DMS53 treated with DMSO at 0.1 percent for 48 hours (cell line): ENCODE data around the gene BICDL1.

ENCODE experiments used
- DNase-seq: peaks from one replicate; lab custom pipeline; 2025; ENCODE audit not compliant: unreplicated experiment; lab: John Stamatoyannopoulos, UW

The BICDL1 gene

DNA sequence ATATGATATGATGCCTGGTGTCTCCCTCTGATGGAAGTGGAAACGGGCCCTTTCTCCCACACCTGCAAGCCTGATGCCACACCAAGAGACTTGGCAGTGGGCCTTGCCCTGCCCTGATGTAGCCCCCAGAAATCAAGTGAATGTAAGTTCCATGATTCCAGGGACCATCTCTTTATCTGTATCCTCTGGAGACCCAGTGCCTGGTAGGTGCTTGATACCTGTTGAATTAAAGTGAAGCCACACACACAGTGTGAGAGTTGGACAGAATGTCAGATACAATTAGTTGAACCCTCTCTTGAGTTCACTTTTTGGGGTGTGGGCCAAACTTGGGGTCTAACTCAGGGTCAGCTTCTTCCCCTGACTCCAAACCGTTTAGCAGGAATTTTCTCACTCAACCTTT lies 132.3 kb downstream of the BICDL1 start:
- DNase-seq = no peak

DNA sequence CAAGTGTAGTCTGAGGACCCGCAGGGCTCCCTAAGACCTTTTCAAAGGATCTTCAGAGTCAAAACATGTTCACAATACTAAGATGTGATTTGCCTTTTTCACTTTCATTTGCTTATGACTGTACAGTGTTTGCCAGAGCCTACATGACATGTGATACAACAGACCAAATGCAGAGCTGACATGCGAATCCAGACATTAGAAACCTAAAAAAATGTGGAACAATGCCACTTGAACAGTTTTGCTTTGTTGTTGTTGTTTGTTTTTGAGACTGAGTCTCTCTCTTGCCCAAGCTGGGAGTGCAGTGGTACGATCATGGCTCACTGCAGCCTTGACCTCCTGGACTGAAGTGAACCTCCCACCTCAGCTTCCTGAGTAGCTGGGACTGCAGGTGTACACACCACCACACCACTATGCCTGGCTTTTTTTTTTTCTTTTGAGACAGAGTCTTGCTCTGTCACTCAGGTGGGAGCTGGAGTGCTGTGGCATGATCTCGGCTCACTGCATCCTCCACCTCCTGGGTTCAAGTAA lies 132.8 kb downstream of the BICDL1 start:
- DNase-seq = no peak

DNA sequence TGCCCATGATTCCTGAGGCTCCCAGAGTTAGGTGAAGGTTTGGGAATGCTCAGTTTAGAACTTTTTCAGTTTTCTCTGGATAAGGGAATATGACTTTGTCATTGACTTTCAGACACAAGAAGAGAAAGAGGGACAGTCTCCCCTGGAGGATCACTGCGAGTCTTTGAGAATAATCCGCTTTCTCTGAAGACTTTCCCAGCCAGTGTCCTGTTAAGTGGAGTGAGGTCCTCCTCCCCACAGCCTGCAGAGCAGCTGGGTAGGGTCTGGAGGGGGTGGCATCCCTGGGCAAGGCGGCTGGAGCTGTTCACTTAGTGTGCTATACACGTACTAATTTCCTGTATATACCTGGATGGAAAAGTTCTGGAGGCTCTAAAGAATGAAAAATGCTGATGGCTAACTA lies 136.0 kb downstream of the BICDL1 start:
- no peak for DNase-seq

DNA sequence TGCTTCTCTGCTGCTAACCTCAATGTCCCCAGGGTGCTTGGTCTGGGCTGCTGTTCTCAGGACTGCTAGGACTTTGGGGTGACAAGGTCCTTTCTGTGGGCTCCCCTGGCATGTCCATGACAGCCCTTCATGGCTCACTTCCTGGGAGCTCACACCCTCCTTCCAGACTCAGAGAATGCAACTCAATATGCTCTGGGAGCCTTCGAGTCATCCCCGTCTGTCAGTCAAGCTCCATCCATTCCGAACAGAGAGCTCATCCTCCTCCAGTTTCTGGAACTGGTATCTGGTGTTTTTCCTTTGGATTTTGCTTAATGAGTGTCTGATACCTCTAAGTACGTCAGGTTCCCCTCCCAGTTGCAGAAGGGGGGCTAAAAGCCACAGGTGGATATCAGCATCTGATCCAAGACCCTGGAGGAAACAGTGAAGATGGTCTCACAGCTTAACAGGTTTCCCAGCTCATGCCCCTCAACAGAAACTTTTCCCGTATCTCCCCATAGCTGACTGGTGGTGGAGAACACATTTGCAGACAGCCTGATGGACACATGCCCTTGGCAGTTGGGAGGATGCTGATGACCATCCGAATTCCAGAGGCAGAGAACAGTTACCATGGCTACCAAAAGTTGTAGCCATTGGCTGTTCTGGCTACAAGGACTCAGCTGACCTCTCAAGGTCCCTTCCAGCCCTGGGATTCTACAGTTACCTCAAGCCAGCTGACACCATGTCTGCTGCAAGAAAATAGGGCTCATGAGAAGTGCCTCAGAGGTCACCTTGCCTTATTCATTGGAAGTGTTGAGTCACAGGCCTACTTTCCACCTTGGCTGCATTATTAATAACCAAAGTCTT lies 137.0 kb downstream of the BICDL1 start:
- no peak for DNase-seq

DNA sequence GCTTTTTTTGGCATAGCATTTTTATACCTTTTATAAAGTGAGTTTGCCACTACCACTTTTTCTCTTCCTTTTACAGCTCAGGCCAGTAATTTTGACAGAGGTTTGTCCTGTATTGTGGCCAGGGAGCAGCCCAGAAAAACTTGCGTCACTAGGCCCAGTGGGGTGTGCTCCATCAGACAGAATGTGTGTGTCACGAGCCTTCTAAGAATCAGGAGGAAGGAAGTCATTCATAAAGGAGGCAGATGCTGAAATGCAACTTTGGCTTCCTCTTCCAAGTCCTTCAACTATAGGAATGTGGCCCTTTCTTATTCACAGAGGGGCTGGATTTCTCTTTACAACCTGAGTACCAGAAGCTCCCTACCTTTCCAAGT lies 137.6 kb downstream of the BICDL1 start:
- no peak for DNase-seq

DNA sequence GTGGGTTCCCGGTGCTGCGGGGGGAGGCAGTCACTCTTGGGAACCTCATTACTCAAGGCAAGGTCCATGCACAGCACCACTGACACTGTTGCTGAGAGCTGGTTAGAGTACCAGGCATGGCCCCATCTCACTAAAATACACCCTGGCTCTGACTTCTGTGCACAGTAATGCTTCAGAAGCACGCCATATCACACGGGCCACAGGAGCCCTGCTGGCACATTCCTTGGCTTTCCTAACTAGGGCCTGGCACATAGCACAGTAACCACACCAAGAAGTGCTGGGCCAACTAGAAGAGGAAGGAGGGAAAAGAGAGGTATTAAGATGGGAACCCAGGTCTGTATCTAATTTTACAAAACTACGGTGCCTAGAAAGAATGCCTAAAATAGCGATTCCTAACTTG lies 141.0 kb downstream of the BICDL1 start:
- DNase-seq = no peak

DNA sequence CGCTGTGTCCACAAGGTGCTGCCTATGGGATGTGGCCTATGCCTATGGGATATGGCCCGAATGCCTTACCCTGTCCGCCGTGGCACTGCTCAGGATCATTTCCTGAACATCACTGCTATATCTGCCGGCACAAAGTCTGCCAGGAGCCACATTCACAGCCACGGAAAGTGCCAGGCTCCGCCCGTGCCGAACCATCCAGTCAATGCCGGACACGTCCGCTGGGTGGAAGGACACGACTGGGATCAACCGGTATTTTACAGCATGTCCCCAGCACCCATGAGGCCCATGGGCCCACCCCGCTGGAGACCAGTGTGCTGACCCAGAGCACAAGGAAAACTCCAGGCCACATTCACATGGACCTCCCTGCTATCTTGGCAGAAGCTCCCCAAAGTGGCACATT lies 142.1 kb downstream of the BICDL1 start:
- DNase-seq = no peak

DNA sequence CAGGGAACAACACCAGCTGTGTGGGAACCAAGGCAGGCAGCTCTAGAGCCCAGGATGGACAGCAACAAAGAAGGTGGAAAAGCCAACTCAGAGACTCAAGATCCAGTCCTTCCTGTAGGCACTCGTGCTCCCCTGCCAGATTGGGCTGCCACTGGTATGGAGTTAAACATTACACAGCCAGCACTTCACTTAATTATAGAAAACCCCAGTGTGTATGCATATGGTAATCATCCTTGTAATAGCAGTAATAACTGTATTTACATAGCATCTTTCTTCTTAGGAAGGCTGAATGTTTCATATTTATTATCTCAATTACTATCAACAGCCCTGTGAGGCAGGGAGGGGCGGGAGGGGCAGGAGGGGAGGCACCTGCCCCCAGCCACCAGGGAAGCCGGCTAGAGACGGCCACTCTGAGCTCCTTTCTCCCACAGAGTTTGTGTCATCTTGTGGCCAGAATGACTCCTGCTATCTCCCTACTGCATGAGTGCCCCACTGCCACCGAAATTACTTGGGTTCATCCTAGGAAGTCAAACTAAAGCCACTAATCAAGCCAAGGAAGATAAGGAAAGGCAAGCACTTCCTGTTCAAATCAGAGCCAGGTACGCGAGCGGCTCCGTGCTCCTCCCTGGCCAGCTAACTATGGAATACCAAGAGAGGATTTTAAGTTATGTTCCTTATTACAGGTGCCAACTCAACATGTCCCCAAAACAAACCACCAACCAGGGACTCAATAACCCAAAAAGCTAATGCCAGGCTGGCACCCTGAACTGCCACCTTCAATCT lies 143.2 kb downstream of the BICDL1 start:
- DNase-seq = no peak

DNA sequence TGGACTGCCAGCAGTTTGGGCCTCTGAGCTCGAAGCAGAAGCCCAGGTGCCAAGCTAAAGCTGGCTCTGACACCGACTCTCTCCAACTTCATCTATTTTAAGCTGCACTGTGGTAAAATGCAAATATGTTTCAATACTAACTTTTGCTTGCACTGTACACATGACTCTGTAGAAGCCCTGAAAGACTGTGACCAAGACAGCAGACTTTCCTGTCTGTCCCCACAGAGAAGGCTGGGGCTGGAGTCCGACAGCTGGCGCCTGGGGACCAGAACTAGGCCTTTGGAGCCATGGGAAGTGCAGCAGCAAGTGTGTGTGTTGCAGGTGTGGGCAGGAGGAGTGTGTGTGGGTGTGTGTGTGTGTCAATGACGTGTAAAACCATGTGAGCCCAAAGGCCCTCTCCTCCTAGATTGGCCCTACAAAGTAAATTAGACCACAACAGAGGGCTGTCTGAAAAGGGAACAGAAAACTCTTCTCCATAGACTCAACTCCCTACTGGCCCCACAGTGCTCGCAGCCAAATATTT lies 143.9 kb downstream of the BICDL1 start:
- DNase-seq = no peak

DNA sequence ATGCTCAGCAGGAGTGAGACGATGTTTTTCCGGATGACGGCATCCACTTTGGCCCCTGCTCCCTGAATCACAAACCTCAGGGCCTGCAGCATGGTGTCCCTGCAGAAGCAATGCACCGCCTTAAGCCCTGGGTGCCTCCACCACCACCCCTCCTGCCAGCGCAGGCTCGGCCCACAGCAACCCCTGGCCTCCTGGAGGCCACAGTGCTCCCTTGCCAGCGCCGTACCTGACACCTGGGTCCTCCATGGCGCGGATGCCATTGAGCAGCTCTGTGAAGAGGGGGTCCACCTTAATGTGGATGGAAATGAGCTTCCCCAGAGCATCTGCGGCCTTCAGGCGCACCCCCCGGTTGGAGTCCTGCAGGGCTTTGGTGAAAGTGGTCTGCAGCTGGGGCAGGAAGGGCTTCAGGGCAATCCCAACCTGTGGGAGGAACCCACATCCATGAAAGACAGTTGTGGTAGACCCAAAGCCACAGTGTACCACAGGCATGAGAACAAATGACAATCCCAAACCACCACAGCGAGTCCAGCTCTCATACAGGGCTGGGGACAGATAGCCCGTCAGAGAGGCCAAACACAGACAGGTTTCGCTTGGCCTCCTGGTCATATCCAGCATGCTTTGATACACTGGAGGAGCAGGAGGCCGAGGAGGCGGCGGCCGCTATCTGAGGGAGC lies 145.4 kb downstream of the BICDL1 start:
- no peak for DNase-seq

DNA sequence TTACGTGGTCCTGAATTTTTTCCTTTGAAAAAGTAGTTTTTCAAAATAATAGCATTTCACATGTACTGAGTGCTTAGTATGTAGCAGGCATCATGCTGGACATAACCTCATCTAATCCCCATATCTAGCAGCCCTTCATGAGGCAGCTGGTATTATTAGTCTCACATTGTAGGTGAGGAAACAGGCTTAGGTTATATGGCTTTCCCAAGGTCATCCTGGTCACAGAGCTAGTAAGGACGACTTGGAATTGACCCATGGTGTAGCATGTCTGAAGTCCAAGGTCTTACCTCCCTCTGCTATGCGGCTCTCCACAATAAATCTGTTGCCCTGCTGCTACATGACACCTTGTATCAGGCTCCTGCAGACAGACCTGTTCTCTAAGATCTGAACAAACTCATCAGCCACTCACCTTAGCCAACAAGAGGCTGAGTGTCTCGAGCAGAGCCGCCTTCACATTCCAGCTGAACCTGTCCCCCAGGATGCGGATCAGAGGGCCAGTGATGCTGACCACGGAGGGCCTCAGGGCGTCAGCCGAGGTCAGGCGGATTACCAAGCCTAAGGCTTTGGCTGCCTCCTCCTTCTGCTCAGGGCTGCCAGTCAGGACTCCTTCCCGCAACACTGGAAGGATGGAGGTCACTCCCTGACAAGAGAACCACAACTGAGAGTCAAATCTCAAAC lies 147.2 kb downstream of the BICDL1 start:
- DNase-seq = no peak

DNA sequence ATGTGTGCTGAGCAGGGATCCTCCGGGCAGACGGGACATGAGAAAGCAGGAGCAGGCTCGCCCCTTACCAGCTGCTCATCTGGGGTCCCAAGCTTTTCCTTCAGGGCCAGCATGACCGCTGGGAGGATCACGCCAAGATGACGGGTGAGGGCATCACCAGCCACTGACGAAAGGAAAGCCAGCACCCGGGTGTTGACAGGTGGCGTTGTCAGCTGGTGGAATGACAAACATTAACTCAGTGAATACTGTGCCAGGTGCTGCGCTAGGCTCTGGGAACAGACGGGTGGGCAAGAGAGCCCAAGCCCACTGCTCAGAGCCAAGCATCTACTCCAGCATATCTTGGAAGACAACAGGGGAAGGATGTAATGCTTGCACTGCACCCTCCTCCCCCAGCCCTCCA lies 148.8 kb downstream of the BICDL1 start:
- DNase-seq = no peak

DNA sequence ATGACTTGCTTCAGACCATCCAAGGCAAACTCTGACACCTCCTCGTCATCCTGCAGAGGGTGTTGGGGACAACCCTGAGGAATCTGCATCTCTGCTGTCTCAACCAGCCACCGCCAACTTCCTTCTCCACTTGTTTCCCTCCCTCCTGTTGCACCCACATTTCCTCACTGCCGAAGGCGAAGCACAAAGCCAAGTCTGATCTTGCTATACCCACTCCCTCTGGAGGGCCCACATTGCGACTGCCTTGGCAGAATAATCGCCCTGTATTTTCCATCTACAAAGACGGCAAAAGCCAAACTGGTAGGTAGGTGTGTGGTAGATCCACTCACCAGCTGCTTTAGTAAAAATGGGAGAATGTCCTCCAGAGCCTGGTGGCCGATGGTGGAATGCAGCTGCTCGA lies 149.3 kb downstream of the BICDL1 start:
- no peak for DNase-seq

DNA sequence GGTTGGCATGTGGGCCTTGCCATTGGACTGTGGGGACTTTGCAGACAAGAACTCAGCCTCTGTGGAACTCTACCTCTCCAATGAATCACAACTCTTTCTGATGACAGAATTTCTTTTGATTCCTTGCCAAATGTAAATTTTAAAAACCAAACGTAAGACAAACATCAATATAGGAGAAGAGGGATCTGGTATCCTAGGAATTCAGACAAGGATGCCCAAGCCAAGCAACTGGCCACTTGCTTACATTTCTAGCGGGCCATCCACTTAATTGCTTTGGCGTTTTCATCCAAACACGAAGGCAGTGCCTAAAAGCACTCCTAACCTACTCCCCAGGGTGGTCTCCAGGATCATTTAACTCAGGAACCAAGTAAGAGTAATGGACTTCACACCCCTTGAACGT lies 150.9 kb downstream of the BICDL1 start:
- DNase-seq = no peak

DNA sequence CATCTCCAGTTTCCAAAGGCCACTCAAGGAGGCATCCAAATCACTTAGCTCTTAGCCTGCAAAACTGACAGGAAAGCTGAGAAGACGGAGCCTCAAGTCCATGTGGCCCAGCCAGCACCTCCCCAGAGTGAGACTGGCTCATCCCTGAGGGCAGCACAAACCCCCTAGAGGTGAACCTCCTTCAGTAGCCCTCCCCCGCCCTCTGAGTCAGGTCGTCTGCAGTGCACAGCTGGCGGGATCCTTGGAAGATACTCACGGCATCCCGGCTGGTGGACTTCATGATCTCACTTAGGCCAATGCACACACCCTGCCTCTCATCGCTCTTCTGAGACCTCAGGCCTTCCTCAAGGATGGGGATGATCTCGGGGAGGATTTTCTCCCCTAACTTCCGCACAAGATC lies 151.6 kb downstream of the BICDL1 start:
- DNase-seq = no peak

DNA sequence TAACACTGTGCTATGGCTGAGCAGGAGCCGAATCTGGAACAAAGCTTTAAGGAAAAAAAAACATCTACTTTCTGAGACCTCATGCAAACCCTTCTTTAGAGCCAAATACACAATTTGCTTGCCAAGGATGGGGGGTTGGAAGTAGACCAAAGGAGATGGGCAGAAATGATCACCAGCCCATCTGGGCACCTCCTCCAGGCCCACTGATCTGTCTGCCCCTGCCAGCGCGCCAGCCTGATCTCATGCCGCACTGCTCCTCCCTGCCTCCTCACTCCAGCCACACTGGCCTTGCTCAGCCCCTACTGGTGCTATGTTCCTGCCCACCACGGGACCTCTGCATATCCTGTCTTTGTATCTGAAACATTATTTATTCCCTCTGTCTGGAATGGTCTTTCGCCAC lies 152.3 kb downstream of the BICDL1 start:
- no peak for DNase-seq

DNA sequence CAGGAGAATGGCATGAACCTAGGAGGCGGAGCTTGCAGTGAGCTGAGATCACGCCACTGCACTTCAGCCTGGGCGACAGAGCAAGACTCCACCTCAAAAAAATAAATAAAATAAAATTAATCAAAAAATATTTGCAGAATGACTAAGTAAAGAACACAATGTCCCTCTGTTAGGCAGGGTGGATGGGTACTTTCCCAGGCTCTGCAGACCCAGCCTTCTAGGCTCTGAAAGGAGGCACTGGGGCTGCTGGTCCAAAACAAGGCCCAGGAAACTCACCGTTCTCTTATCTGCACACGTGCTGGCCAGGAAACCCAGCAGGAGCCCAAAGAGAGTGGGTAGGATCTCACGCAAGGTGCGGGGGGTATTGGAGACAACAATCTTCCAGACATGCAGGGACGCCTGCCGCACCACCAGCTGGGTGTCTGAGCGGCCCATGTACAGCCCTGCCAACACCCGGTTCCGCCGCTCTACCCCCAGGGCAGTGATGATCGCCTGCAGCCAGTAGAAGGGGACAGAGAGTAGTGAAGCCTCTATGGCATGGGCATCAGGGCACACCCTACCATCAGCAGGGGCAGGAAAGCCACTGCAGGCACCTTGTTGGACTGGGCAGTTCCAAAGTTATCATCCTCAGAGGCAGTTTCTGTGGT lies 153.3 kb downstream of the BICDL1 start:
- DNase-seq = no peak
